Measurements from ENCODE around the gene SCRN3. TPM values are rescaled to one million over a fixed set of nuclear protein-coding genes. Genes with fewer than 3 reads are reported as not detected.
"Not testable (repeated sequence)": the region's sequence is repeated elsewhere in the genome, so short reads cannot be mapped to it uniquely, and the experiment has no call there.

Gene SCRN3
- polyA plus RNA-seq, 3 donors: 6.5 to 11.2 (median 7.2) TPM

- H3K9ac ChIP-seq (ENCODE audit: insufficient read depth, low read length, poor library complexity, severe bottlenecking): no peak overlapping the region
- peaks cover 8 to 15% of the 10 kb centered on the region in 2 donors for H3K4me1 ChIP-seq (ENCODE audit: control insufficient read depth in 1 of 2, insufficient read depth in 2 of 2, low read length in 2 of 2)
- TF ChIP-seq CTCF (IDR thresholded peaks at IDR 0.05): no peak
- no CpG with 5 or more reads among the region's 1 CpG for WGBS (ENCODE audit: insufficient coverage)
- H2AFZ ChIP-seq (ENCODE audit: insufficient read depth, low read depth, low read length, poor library complexity, severe bottlenecking): no peak overlapping the region
- peak overlapping the region; percentile 67 to 81 for H3K27ac ChIP-seq (ENCODE audit: low read depth in 1 of 2, low read length in 2 of 2)
- H3K36me3 ChIP-seq (replicated peaks in 1 of 2; ENCODE audit: control insufficient read depth in 1 of 2, insufficient read depth in 2 of 2, low read length in 2 of 2): peaks cover 64 to 81% of the 10 kb centered on the region in 2 donors
- H3K4me2 ChIP-seq (replicated peaks; ENCODE audit: extremely low read depth, low read length, poor library complexity, severe bottlenecking): peak overlapping the region; percentile 31
- H3K79me2 ChIP-seq (ENCODE audit: insufficient read depth, low read length): peaks cover 44% of the 10 kb centered on the region
- H4K20me1 ChIP-seq (ENCODE audit: insufficient read depth, low read length): peaks cover 5% of the 10 kb centered on the region
- H3K27ac Mint-ChIP-seq: peak overlapping the region; percentile 85 to 93 (median 89)
- H3K27me3 ChIP-seq (ENCODE audit: control insufficient read depth in 2 of 2, insufficient read depth in 2 of 2, low read length in 2 of 2): no peaks in the 10 kb centered on the region
- peak overlapping the region in 1 of 3 experiments; percentile 9 for H3K4me3 ChIP-seq (replicated peaks in 1 of 3; ENCODE audit: low read depth in 2 of 3, low read length in 3 of 3)
- H3K36me3 Mint-ChIP-seq: peaks cover 69 to 88% of the 10 kb centered on the region in 2 donors
- DNase-seq: peak; percentile 57 to 79 (median 71)
- no peaks in the 10 kb centered on the region for H3K27me3 Mint-ChIP-seq (ENCODE audit: low read depth in 3 of 3)
- H3K4me3 Mint-ChIP-seq: no peak overlapping the region
- H3K9me3 Mint-ChIP-seq: peaks cover 6 to 20% (median 10%) of the 10 kb centered on the region in 7 donors
- peaks cover 11% of the 10 kb centered on the region for H3K4me1 Mint-ChIP-seq
- peaks cover 6 to 7% of the 10 kb centered on the region in 2 donors for H3K9me3 ChIP-seq (replicated peaks in 1 of 2; ENCODE audit: control insufficient read depth in 1 of 2, insufficient read depth in 1 of 2, low read length in 2 of 2)
- intact Hi-C loops (cut with micrococcal nuclease): no loop called here
These were observed 11.7 kb upstream of the SCRN3 start for GRCh38 chr2:174383796-174384195.

GRCh38 chr2:174385201-174385600 lies 10.3 kb upstream of the SCRN3 start:
- H3K4me2 ChIP-seq (replicated peaks; ENCODE audit: extremely low read depth, low read length, poor library complexity, severe bottlenecking): no peak overlapping the region
- H3K9ac ChIP-seq (ENCODE audit: insufficient read depth, low read length, poor library complexity, severe bottlenecking): no peak overlapping the region
- H3K4me1 Mint-ChIP-seq: peaks cover 15% of the 10 kb centered on the region
- peak overlapping the region in 2 of 7 donors; percentile 68 to 85 for H3K27ac Mint-ChIP-seq
- H3K36me3 Mint-ChIP-seq: peaks cover 73 to 88% of the 10 kb centered on the region in 2 donors
- no peak overlapping the region for H3K4me3 Mint-ChIP-seq
- no peaks in the 10 kb centered on the region for H3K27me3 ChIP-seq (ENCODE audit: control insufficient read depth in 2 of 2, insufficient read depth in 2 of 2, low read length in 2 of 2)
- H3K27me3 Mint-ChIP-seq (ENCODE audit: low read depth in 3 of 3): no peaks in the 10 kb centered on the region
- no peak overlapping the region for H3K4me3 ChIP-seq (replicated peaks in 1 of 3; ENCODE audit: low read depth in 2 of 3, low read length in 3 of 3)
- peaks cover 16% of the 10 kb centered on the region for H4K20me1 ChIP-seq (ENCODE audit: insufficient read depth, low read length)
- TF ChIP-seq CTCF (IDR thresholded peaks at IDR 0.05): no peak
- no CpG with 5 or more reads among the region's 3 CpGs for WGBS (ENCODE audit: insufficient coverage)
- peaks cover 10 to 19% of the 10 kb centered on the region in 2 donors for H3K9me3 ChIP-seq (replicated peaks in 1 of 2; ENCODE audit: control insufficient read depth in 1 of 2, insufficient read depth in 1 of 2, low read length in 2 of 2)
- H2AFZ ChIP-seq (ENCODE audit: insufficient read depth, low read depth, low read length, poor library complexity, severe bottlenecking): no peak overlapping the region
- intact Hi-C loops (cut with micrococcal nuclease): no loop called here
- peaks cover 8 to 15% of the 10 kb centered on the region in 2 donors for H3K4me1 ChIP-seq (ENCODE audit: control insufficient read depth in 1 of 2, insufficient read depth in 2 of 2, low read length in 2 of 2)
- peaks cover 54 to 82% of the 10 kb centered on the region in 2 donors for H3K36me3 ChIP-seq (replicated peaks in 1 of 2; ENCODE audit: control insufficient read depth in 1 of 2, insufficient read depth in 2 of 2, low read length in 2 of 2)
- H3K9me3 Mint-ChIP-seq: peaks cover 13 to 32% (median 20%) of the 10 kb centered on the region in 7 donors
- peak in 1 of 3 donors; percentile 18 for DNase-seq
- H3K79me2 ChIP-seq (ENCODE audit: insufficient read depth, low read length): peaks cover 58% of the 10 kb centered on the region
- no peak overlapping the region for H3K27ac ChIP-seq (ENCODE audit: low read depth in 1 of 2, low read length in 2 of 2)

- intact Hi-C loops (cut with micrococcal nuclease); H3K9ac ChIP-seq (ENCODE audit: insufficient read depth, low read length, poor library complexity, severe bottlenecking); H3K27me3 Mint-ChIP-seq (ENCODE audit: low read depth in 3 of 3); H3K4me3 Mint-ChIP-seq; H3K4me2 ChIP-seq (replicated peaks; ENCODE audit: extremely low read depth, low read length, poor library complexity, severe bottlenecking); H2AFZ ChIP-seq (ENCODE audit: insufficient read depth, low read depth, low read length, poor library complexity, severe bottlenecking); H3K27me3 ChIP-seq (ENCODE audit: control insufficient read depth in 2 of 2, insufficient read depth in 2 of 2, low read length in 2 of 2); H3K4me3 ChIP-seq (replicated peaks in 1 of 3; ENCODE audit: low read depth in 2 of 3, low read length in 3 of 3): not testable (repeated sequence)
- H3K79me2 ChIP-seq (ENCODE audit: insufficient read depth, low read length): peaks cover 75% of the 10 kb centered on the region
- DNase-seq: peak; percentile 37 to 78 (median 62)
- Mint-ChIP-seq H3K27ac (peak overlapping the region in 6 of 7 donors; percentile 37 to 89 (median 73)), H3K4me1 (peaks cover 28% of the 10 kb centered on the region), H3K9me3 (peaks cover 16 to 32% (median 23%) of the 10 kb centered on the region in 7 donors), H3K36me3 (peaks cover 72 to 85% of the 10 kb centered on the region in 2 donors)
- peaks cover 37 to 84% of the 10 kb centered on the region in 2 donors for H3K36me3 ChIP-seq (replicated peaks in 1 of 2; ENCODE audit: control insufficient read depth in 1 of 2, insufficient read depth in 2 of 2, low read length in 2 of 2)
- H3K27ac ChIP-seq (ENCODE audit: low read depth in 1 of 2, low read length in 2 of 2): peak overlapping the region in 1 of 2 donors; percentile 61
- H3K9me3 ChIP-seq (replicated peaks in 1 of 2; ENCODE audit: control insufficient read depth in 1 of 2, insufficient read depth in 1 of 2, low read length in 2 of 2): peaks cover 10 to 19% of the 10 kb centered on the region in 2 donors
- H4K20me1 ChIP-seq (ENCODE audit: insufficient read depth, low read length): peaks cover 17% of the 10 kb centered on the region
- WGBS (ENCODE audit: insufficient coverage): 100% methylated on average over 1 of the region's 3 CpGs
- peaks cover 3 to 17% of the 10 kb centered on the region in 2 donors for H3K4me1 ChIP-seq (ENCODE audit: control insufficient read depth in 1 of 2, insufficient read depth in 2 of 2, low read length in 2 of 2)
These were observed 6.8 kb upstream of the SCRN3 start for GRCh38 chr2:174388706-174389105.

All from CD14-positive monocyte (primary cell).